ENCODE data around the gene TMEM225.
"Not testable (repeated sequence)": the region's sequence is repeated elsewhere in the genome, so short reads cannot be mapped to it uniquely, and the experiment has no call there.

TMEM225 gene

DNA sequence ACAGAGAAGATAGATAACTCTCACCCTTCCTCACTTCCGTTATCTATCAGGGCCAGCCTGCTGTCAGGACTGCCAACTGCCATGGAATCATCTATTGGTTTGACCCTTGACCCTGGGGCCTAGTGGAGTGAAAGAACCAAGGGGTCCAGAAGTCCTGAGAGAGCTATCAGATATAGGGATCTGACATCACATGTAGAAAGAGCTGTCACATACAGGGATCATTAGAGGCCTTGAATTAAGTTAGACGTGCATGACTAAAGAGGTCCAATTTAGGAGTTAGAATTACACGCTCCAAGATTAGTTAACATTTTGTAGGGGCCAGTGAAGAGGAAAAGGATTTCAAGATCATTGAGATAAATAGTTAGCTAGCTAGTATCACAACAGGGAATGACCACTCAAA, at the start of gene TMEM225:
TSS of gene TMEM225 (minus strand) at position 101 of the 400 bp plus-strand sequence. CDS start 245 bp downstream, outside the sequence.
- no peak for DNase-seq (ENCODE audit: low spot score)

- no peak for DNase-seq (ENCODE audit: low spot score)
These were observed 38.6 kb upstream of the TMEM225 start for GRCh38 chr11:123924027-123924426.

GRCh38 chr11:123920943-123921342, 35.5 kb upstream of the TMEM225 start:
- DNase-seq (ENCODE audit: low spot score) = no peak

GRCh38 chr11:123905826-123906225, 20.4 kb upstream of the TMEM225 start:
- DNase-seq (ENCODE audit: low spot score) = no peak

GRCh38 chr11:123904932-123905331, 19.5 kb upstream of the TMEM225 start:
- DNase-seq (ENCODE audit: low spot score) = no peak

- DNase-seq (ENCODE audit: low spot score) = no peak
These were observed 18.5 kb upstream of the TMEM225 start for GRCh38 chr11:123903932-123904331.

DNA sequence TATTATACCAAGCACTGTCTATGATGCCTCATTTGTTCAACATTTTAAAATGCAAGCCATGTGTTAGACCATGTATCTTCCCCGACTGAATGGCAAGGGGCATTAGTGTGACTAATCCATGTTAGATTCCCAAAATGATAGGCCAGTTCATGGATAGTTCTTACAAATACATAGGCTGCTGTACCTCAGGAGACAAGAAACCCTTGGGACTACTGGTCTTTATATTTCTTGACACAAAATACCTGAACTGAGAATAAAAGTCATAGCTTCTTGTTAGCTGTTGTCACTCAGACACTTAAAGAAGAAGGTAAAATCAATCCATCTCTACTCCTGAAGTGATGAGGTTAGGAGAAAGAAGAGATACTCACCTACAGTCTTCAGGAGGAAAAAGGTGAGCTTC, 16.4 kb upstream of the TMEM225 start, which contains the start of gene OR8D4:
TSS of gene OR8D4 (plus strand) at position 301 of the 400 bp plus-strand sequence. CDS start 4,265 bp downstream, outside the sequence.
- DNase-seq (ENCODE audit: low spot score) = no peak

- no peak for DNase-seq (ENCODE audit: low spot score)
These were observed 14.3 kb upstream of the TMEM225 start for GRCh38 chr11:123899792-123900191.

GRCh38 chr11:123892031-123892430, 6.6 kb upstream of the TMEM225 start:
- no peak for DNase-seq (ENCODE audit: low spot score)

GRCh38 chr11:123880912-123881311, 4.6 kb downstream of the TMEM225 start:
- no peak for DNase-seq (ENCODE audit: low spot score)

DNA sequence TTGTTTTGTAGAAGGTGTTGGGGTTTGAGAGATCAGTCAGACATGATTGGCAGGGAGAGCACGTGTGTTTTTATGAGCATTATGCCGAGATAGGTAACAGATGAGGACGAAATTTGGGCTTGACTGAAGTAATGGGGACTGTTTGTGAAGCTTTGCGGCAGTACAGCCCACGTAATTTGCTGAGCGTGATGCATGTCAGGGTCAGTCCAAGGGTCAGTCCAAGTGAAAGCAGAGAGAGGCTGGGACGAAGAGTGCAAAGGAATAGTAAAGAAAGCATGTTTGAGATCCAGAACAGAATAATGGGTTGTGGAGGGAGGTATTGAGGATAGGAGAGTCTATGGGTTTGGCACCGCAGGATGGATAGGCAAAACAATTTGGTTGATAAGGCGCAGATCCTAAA, 17.7 kb downstream of the TMEM225 start:
- DNase-seq (ENCODE audit: low spot score) = not testable (repeated sequence)

- DNase-seq (ENCODE audit: low spot score) = not testable (repeated sequence)
These were observed 20.2 kb downstream of the TMEM225 start for GRCh38 chr11:123865293-123865692.

GRCh38 chr11:123859731-123860130, 25.7 kb downstream of the TMEM225 start:
- DNase-seq (ENCODE audit: low spot score) = no peak

- no peak for DNase-seq (ENCODE audit: low spot score)
These were observed 29.0 kb downstream of the TMEM225 start for GRCh38 chr11:123856444-123856843.

DNA sequence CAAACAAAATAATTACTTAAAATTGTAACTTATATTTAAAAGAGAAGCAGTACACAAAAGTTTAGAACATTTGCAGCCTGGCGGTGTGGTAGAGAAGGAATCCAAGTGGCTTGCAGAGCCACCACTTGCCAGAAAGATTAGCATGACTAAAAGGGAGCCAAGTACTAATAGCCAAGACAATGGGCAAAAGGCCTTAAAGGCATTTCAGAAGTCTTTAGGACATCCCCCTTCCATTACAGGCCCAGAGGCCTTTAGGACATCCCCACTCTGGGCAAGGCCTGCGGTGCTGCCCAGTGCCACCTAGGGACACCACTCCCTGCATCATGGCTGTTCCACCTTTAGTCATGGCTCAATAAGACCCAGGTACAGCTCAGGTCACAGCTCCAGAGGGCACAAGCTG, 32.4 kb downstream of the TMEM225 start:
- no peak for DNase-seq (ENCODE audit: low spot score)

DNA sequence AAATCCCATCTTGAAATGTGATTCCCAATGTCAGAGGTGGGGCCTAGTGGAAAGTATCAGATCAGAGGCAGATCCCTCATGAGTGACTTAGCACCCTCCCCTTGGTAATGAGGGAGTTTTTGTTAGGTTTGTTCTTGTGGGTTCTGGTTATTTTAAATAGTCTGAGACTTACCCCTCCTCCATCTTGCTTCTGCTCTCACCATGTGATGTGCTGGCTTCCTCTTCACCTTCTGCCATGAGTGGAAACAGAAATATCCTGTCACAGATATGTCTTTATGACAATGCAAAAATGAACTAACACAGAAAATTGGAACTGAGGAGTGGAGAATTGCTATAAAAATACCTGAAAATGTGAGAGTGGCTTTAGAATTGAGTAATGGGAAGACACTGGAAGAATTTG, 33.1 kb downstream of the TMEM225 start:
- DNase-seq (ENCODE audit: low spot score) = no peak

GRCh38 chr11:123851110-123851509, 34.4 kb downstream of the TMEM225 start:
- DNase-seq (ENCODE audit: low spot score) = no peak

- no peak for DNase-seq (ENCODE audit: low spot score)
These were observed 44.3 kb downstream of the TMEM225 start for GRCh38 chr11:123841174-123841573.

DNA sequence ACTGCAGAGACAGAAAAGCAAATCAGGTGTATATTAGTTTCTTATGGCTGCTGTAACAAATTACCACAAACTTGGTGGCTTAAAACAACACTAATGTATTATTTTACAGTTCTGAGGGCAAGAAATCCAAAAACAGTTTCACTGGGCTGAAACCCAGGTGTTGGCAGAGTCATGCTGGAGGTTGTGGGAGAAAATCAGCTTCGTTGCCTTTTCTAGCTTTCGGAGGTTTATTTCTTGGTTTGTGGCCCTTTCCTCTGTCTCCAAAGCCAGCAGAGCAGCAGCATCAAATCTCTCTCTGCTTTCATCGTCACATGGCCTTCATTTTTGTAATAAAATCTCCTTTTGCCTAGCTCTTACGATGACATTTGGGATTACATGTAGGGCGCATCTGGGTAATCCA, 46.3 kb downstream of the TMEM225 start:
- no peak for DNase-seq (ENCODE audit: low spot score)

GRCh38 chr11:123838659-123839058, 46.8 kb downstream of the TMEM225 start:
- DNase-seq (ENCODE audit: low spot score) = no peak

GRCh38 chr11:123838199-123838598, 47.3 kb downstream of the TMEM225 start:
- DNase-seq (ENCODE audit: low spot score) = no peak

- no peak for DNase-seq (ENCODE audit: low spot score)
These were observed 52.4 kb downstream of the TMEM225 start for GRCh38 chr11:123833095-123833494.
